DND-41 (cell line): Measurements from ENCODE around the gene SHISA7.

ENCODE experiments used
- CTCF ChIP-seq: IDR thresholded peaks from 2 replicates; pipeline ENCODE4 v1.5.1; 2012; ENCODE audit warnings: borderline replicate concordance, low read length, moderate library complexity, mild to moderate bottlenecking; ENCODE audit not compliant: poor library complexity, severe bottlenecking; ENCODE audit errors: extremely low read depth
- EZH2 ChIP-seq: IDR thresholded peaks from 3 replicates; pipeline ENCODE4 v1.6.1; 2012; ENCODE audit warnings: borderline replicate concordance, low read depth, mild to moderate bottlenecking, moderate library complexity, low read length, inconsistent platforms; ENCODE audit not compliant: severe bottlenecking

DNA sequence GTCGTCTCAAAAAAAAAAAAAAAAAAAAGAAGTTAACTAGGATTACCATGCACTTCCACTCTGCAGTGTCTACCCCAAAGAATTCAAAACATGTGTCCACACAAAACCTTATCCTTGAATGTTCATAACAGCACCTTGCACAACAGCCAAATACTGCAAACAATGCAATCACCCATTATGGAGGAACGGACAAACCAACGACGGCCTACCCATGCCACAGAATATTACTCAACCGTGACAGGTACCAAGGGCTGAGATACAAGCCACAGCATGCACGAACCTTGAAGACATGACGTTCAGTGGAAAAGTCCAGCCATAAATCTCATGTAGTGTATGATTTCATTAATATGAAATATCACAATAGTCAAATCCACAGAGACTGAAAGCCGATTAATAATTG, 3.0 kb upstream of the SHISA7 start:
- TF ChIP-seq CTCF (no peak), EZH2 (no peak)
